ENCODE data around the gene CALML3.
"Not testable (repeated sequence)": the region's sequence is repeated elsewhere in the genome, so short reads cannot be mapped to it uniquely, and the experiment has no call there.

CALML3 gene

GRCh38 chr10:5524641-5525560 is at the start of gene CALML3:
Gene CALML3, plus strand, starts transcription at chr10:5524961. Its CDS starts 125 bp downstream, at chr10:5525086.
- no peaks in the 10 kb centered on the region for H3K36me3 Mint-ChIP-seq
- no peaks in the 10 kb centered on the region for H3K9me3 Mint-ChIP-seq
- H3K4me1 Mint-ChIP-seq, result no peaks in the 10 kb centered on the region
- no peak within 1 kb of the TSS for H3K27ac Mint-ChIP-seq
- ATAC-seq (no peak), DNase-seq (ENCODE audit: low spot score in 2 of 2) (no peak)
- H3K4me3 Mint-ChIP-seq, result no peak within 1 kb of the TSS

GRCh38 chr10:5475088-5475487 is 49.7 kb upstream of the CALML3 start:
- not testable (repeated sequence) for DNase-seq (ENCODE audit: low spot score in 2 of 2)

GRCh38 chr10:5475974-5476807 is 48.6 kb upstream of the CALML3 start:
- H3K36me3 Mint-ChIP-seq; DNase-seq (ENCODE audit: low spot score in 2 of 2); H3K4me3 Mint-ChIP-seq; H3K9me3 Mint-ChIP-seq; H3K27ac Mint-ChIP-seq; H3K4me1 Mint-ChIP-seq; ATAC-seq: not testable (repeated sequence)

More at GRCh38 chr10:5475088-5475487, 49.7 kb upstream of the CALML3 start:
- H3K36me3 Mint-ChIP-seq, H3K27ac Mint-ChIP-seq, ATAC-seq, H3K9me3 Mint-ChIP-seq, H3K4me3 Mint-ChIP-seq, H3K4me1 Mint-ChIP-seq: not testable (repeated sequence)

- no peaks in the 10 kb centered on the region for H3K36me3 Mint-ChIP-seq
- H3K4me3 Mint-ChIP-seq, result no peak overlapping the region
- DNase-seq (ENCODE audit: low spot score in 2 of 2), result no peak
- H3K27ac Mint-ChIP-seq, result no peak overlapping the region
- H3K4me1 Mint-ChIP-seq, result no peaks in the 10 kb centered on the region
- H3K9me3 Mint-ChIP-seq, result no peaks in the 10 kb centered on the region
- no peak for ATAC-seq
Measured at GRCh38 chr10:5476918-5477525, 47.7 kb upstream of the CALML3 start.

GRCh38 chr10:5477948-5478693 is 46.6 kb upstream of the CALML3 start:
- Mint-ChIP-seq H3K4me3 (no peak overlapping the region), H3K36me3 (no peaks in the 10 kb centered on the region), H3K9me3 (no peaks in the 10 kb centered on the region), H3K27ac (no peak overlapping the region), H3K4me1 (no peaks in the 10 kb centered on the region)
- ATAC-seq (no peak), DNase-seq (ENCODE audit: low spot score in 2 of 2) (no peak)

GRCh38 chr10:5478694-5479305 is 46.0 kb upstream of the CALML3 start:
- DNase-seq (ENCODE audit: low spot score in 2 of 2), result no peak
- Mint-ChIP-seq H3K9me3 (no peaks in the 10 kb centered on the region), H3K4me3 (no peak overlapping the region), H3K27ac (no peak overlapping the region), H3K36me3 (no peaks in the 10 kb centered on the region), H3K4me1 (no peaks in the 10 kb centered on the region)
- ATAC-seq, result no peak

GRCh38 chr10:5479481-5480161 is 45.1 kb upstream of the CALML3 start:
- DNase-seq (ENCODE audit: low spot score in 2 of 2) (no peak), ATAC-seq (peak; percentile 48)
- H3K36me3 Mint-ChIP-seq, result no peaks in the 10 kb centered on the region
- no peaks in the 10 kb centered on the region for H3K9me3 Mint-ChIP-seq
- no peak overlapping the region for H3K4me3 Mint-ChIP-seq
- H3K27ac Mint-ChIP-seq, result no peak overlapping the region
- no peaks in the 10 kb centered on the region for H3K4me1 Mint-ChIP-seq

GRCh38 chr10:5480162-5480941 is 44.4 kb upstream of the CALML3 start:
- H3K4me1 Mint-ChIP-seq, result no peaks in the 10 kb centered on the region
- ATAC-seq, result peak; percentile 33
- no peak for DNase-seq (ENCODE audit: low spot score in 2 of 2)
- H3K9me3 Mint-ChIP-seq, result no peaks in the 10 kb centered on the region
- H3K27ac Mint-ChIP-seq, result no peak overlapping the region
- no peak overlapping the region for H3K4me3 Mint-ChIP-seq
- H3K36me3 Mint-ChIP-seq, result no peaks in the 10 kb centered on the region

GRCh38 chr10:5481121-5481520 is 43.6 kb upstream of the CALML3 start:
- Mint-ChIP-seq H3K27ac (no peak overlapping the region), H3K36me3 (no peaks in the 10 kb centered on the region), H3K9me3 (no peaks in the 10 kb centered on the region), H3K4me1 (no peaks in the 10 kb centered on the region), H3K4me3 (no peak overlapping the region)
- ATAC-seq (no peak), DNase-seq (ENCODE audit: low spot score in 2 of 2) (no peak)

- no peak overlapping the region for H3K4me3 Mint-ChIP-seq
- H3K27ac Mint-ChIP-seq, result no peak overlapping the region
- ATAC-seq, result no peak
- H3K36me3 Mint-ChIP-seq, result no peaks in the 10 kb centered on the region
- DNase-seq (ENCODE audit: low spot score in 2 of 2), result no peak
- H3K4me1 Mint-ChIP-seq, result no peaks in the 10 kb centered on the region
- H3K9me3 Mint-ChIP-seq, result no peaks in the 10 kb centered on the region
Measured at GRCh38 chr10:5482016-5482415, 42.7 kb upstream of the CALML3 start.

GRCh38 chr10:5484205-5484604 is 40.6 kb upstream of the CALML3 start:
- Mint-ChIP-seq H3K4me3 (no peak overlapping the region), H3K27ac (no peak overlapping the region)

GRCh38 chr10:5485290-5485689 is 39.5 kb upstream of the CALML3 start:
- no peaks in the 10 kb centered on the region for H3K9me3 Mint-ChIP-seq
- H3K4me1 Mint-ChIP-seq, result no peaks in the 10 kb centered on the region
- H3K36me3 Mint-ChIP-seq, result no peaks in the 10 kb centered on the region
- no peak for DNase-seq (ENCODE audit: low spot score in 2 of 2)
- no peak overlapping the region for H3K27ac Mint-ChIP-seq
- no peak for ATAC-seq
- no peak overlapping the region for H3K4me3 Mint-ChIP-seq

More at GRCh38 chr10:5484205-5484604, 40.6 kb upstream of the CALML3 start:
- Mint-ChIP-seq H3K4me1 (no peaks in the 10 kb centered on the region), H3K36me3 (no peaks in the 10 kb centered on the region), H3K9me3 (no peaks in the 10 kb centered on the region)
- peak; percentile 41 for ATAC-seq
- no peak for DNase-seq (ENCODE audit: low spot score in 2 of 2)
